Neural crest cell (in vitro differentiated cells): ENCODE results near the gene DUSP16. TPM values are rescaled to one million over a fixed set of nuclear protein-coding genes. Genes with fewer than 3 reads are reported as not detected.

Source experiments
- DNase-seq: peaks from one replicate; pipeline ENCODE4 v3.0.0; 2021; ENCODE audit warnings: low read depth, mixed read lengths, low spot score
- H3K27ac Mint-ChIP-seq: one replicate; pipeline ENCODE4 v1.8.0; 2021; ENCODE audit warnings: mild to moderate bottlenecking, mixed read lengths; ENCODE audit not compliant: unreplicated experiment
- H3K27me3 Mint-ChIP-seq: 2 replicates; pipeline ENCODE4 v1.8.0; 2021; ENCODE audit warnings: low read depth, mild to moderate bottlenecking, mixed read lengths
- H3K36me3 Mint-ChIP-seq: 2 replicates; pipeline ENCODE4 v1.8.0; 2021; ENCODE audit warnings: low read depth, mild to moderate bottlenecking, mixed read lengths
- H3K4me1 Mint-ChIP-seq: 2 replicates; pipeline ENCODE4 v1.8.0; 2021; ENCODE audit warnings: mixed read lengths
- H3K4me3 Mint-ChIP-seq: one replicate; pipeline ENCODE4 v1.8.0; 2021; ENCODE audit warnings: mild to moderate bottlenecking, mixed read lengths
- H3K9me3 Mint-ChIP-seq: 2 replicates; pipeline ENCODE4 v1.8.0; 2021; ENCODE audit warnings: mixed read lengths
- total RNA-seq: library from RNA; stranded (reverse); gene quantifications from 2 replicates; pipeline ENCODE4 v1.2.1, GENCODE V29; 2021
- TF ChIP-seq, protein P1 (sequence below): fragments of 200-600 bp; sonication (generic); conservative IDR thresholded peaks from 2 replicates; pipeline ENCODE4 v1.5.0; 2021; ENCODE audit warnings: antibody characterized with exemption, mild to moderate bottlenecking

The DUSP16 gene
- total RNA-seq, 1 donor from 2014 or later: 30.8 TPM

DNA sequence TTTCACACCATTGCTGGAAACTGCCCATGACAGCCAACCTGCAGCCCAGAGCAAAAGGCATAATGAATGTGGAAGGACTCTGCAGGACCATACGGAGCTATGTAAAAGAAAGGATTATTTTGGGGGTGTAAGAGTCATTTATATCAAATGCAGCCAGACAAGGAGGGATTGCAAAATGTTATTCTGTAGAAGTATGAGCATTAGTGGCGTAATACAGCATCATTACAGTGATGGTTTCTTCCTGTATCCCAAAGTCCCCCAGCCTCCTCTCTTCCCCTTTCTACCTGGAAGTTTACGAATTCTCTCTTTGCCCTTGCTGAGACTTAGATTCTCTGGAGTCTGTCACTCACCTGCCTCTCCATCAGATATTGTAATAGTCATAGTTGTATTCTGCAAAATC lies 115.9 kb downstream of the DUSP16 start:
- H3K27ac Mint-ChIP-seq: no peak overlapping the region
- no peak overlapping the region for H3K4me3 Mint-ChIP-seq
- DNase-seq: no peak
- TF ChIP-seq, protein P1, sequence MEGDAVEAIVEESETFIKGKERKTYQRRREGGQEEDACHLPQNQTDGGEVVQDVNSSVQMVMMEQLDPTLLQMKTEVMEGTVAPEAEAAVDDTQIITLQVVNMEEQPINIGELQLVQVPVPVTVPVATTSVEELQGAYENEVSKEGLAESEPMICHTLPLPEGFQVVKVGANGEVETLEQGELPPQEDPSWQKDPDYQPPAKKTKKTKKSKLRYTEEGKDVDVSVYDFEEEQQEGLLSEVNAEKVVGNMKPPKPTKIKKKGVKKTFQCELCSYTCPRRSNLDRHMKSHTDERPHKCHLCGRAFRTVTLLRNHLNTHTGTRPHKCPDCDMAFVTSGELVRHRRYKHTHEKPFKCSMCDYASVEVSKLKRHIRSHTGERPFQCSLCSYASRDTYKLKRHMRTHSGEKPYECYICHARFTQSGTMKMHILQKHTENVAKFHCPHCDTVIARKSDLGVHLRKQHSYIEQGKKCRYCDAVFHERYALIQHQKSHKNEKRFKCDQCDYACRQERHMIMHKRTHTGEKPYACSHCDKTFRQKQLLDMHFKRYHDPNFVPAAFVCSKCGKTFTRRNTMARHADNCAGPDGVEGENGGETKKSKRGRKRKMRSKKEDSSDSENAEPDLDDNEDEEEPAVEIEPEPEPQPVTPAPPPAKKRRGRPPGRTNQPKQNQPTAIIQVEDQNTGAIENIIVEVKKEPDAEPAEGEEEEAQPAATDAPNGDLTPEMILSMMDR: no peak
- H3K27me3 Mint-ChIP-seq: no peaks in the 10 kb centered on the region
- H3K4me1 Mint-ChIP-seq: peaks cover 8% of the 10 kb centered on the region
- H3K36me3 Mint-ChIP-seq: no peaks in the 10 kb centered on the region
- no peaks in the 10 kb centered on the region for H3K9me3 Mint-ChIP-seq

- Mint-ChIP-seq H3K27me3 (no peaks in the 10 kb centered on the region), H3K9me3 (no peaks in the 10 kb centered on the region), H3K27ac (no peak overlapping the region), H3K4me3 (no peak overlapping the region), H3K36me3 (no peaks in the 10 kb centered on the region), H3K4me1 (peaks cover 8% of the 10 kb centered on the region)
- TF ChIP-seq, protein P1: no peak
- no peak for DNase-seq
Observed at GRCh38 chr12:12445882-12446181, 116.8 kb downstream of the DUSP16 start.

GRCh38 chr12:12445165-12445881 lies 117.3 kb downstream of the DUSP16 start:
- no peak overlapping the region for H3K27ac Mint-ChIP-seq
- H3K36me3 Mint-ChIP-seq: no peaks in the 10 kb centered on the region
- TF ChIP-seq, protein P1: no peak
- no peaks in the 10 kb centered on the region for H3K27me3 Mint-ChIP-seq
- no peaks in the 10 kb centered on the region for H3K9me3 Mint-ChIP-seq
- no peak for DNase-seq
- no peak overlapping the region for H3K4me3 Mint-ChIP-seq
- H3K4me1 Mint-ChIP-seq: peaks cover 8% of the 10 kb centered on the region

DNA sequence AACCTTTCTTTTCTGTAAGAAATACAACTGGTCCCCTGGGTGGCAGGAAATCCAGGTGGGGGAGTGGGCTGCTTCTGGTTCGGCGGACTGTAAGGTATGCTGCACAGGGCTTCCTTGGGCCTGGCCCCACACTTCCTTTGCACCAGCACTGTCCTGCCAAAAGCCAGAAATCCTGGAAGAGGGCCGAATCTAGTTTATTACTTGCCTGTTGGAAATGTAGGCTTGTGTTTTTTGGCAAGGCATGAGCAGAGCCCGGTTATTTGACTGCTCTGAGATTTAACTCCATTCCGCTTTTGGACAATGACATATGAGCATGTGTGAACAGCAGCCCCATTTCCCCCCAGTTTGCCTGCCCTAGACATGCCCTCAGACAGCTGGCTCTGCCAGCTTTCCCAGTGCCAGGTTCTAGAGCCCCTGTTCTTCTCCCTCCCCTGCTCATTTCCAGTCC lies 119.2 kb downstream of the DUSP16 start:
- no peak overlapping the region for H3K4me3 Mint-ChIP-seq
- no peak overlapping the region for H3K27ac Mint-ChIP-seq
- TF ChIP-seq, protein P1: no peak
- DNase-seq: no peak
- H3K4me1 Mint-ChIP-seq: peaks cover 8% of the 10 kb centered on the region
- H3K9me3 Mint-ChIP-seq: no peaks in the 10 kb centered on the region
- no peaks in the 10 kb centered on the region for H3K27me3 Mint-ChIP-seq
- no peaks in the 10 kb centered on the region for H3K36me3 Mint-ChIP-seq

- no peak for DNase-seq
- Mint-ChIP-seq H3K36me3 (no peaks in the 10 kb centered on the region), H3K27ac (no peak overlapping the region), H3K27me3 (no peaks in the 10 kb centered on the region), H3K4me1 (peaks cover 8% of the 10 kb centered on the region), H3K4me3 (no peak overlapping the region), H3K9me3 (no peaks in the 10 kb centered on the region)
- TF ChIP-seq, protein P1: no peak
Observed at GRCh38 chr12:12442548-12443071, 120.1 kb downstream of the DUSP16 start.
